HG02840 (cell line): Measurements from ENCODE around the gene GALNT7.
A peak's percentile ranks its signal among the peaks of the same experiment; 100 is the strongest.

Source experiments
- ATAC-seq: cut with Tn5 transposase; IDR thresholded peaks from one replicate; pipeline ENCODE4 v1.9.1; 2021; ENCODE audit warnings: mild to moderate bottlenecking, moderate library complexity, moderate number of reproducible peaks; ENCODE audit not compliant: unreplicated experiment, low FRiP score

The GALNT7 gene

GRCh38 chr4:173230062-173230461 lies 61.5 kb downstream of the GALNT7 start:
- no peak for ATAC-seq

DNA sequence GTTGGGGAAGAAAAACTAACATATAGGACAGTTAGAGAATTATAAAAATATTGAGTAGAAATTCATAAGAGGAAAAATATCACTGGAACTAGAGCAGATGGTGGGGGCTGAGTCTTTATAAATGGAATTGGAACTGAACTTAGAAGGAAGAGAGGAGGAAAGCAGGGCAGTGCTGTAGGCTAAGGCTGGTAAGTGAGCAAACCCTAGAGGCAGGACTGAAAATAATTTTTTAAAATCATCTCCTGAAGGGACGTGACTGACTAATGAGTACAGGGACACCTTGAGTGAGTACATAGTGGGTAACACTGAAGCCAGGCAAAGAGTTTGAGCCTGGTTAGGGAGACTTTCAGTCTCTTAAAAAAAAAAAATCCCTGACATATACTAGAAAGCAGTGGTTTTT lies 63.3 kb downstream of the GALNT7 start:
- ATAC-seq, result no peak

- ATAC-seq, result no peak
Measured at GRCh38 chr4:173233857-173234256, 65.2 kb downstream of the GALNT7 start.

DNA sequence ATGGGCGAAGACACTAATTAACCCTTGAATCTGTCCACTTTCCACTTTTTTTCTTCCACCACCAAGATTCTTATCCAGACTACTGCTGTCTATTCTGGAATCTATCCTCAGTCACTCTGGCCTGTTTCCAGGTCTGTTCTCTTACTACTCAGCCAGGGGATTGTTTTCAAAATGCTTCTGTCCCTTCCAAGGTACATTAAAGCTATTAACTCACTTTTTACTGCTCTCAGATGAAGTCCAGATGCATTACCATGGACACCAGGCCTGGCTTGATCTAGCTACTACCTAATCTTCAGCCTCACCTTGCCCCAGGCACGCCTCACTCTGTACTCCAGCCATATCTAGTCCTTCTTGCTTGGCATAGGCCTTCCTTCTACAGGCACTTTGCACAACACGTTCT lies 66.4 kb downstream of the GALNT7 start:
- ATAC-seq, result no peak

GRCh38 chr4:173236301-173236700 lies 67.7 kb downstream of the GALNT7 start:
- ATAC-seq, result no peak

GRCh38 chr4:173237152-173237551 lies 68.5 kb downstream of the GALNT7 start:
- no peak for ATAC-seq

DNA sequence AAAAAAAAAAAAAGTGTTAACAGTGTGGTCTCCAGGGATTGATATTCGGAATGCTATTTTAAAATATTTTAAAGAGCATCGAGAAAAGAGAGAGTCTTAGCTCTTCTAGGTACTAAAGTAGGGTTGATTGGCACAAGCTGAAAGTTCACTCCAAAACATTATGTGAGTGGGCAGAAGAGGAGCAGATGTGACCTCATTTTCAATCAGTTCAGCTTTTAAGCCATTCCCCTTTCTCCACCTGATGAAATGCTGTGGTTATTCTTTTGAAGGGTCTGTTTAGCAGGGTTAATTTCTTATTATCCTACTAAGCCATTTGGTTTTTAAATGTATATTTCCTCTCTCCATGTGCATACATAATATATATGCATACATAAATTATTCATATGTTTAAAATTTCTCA lies 69.2 kb downstream of the GALNT7 start:
- ATAC-seq, result no peak

- no peak for ATAC-seq
Measured at GRCh38 chr4:173240696-173241095, 72.1 kb downstream of the GALNT7 start.

DNA sequence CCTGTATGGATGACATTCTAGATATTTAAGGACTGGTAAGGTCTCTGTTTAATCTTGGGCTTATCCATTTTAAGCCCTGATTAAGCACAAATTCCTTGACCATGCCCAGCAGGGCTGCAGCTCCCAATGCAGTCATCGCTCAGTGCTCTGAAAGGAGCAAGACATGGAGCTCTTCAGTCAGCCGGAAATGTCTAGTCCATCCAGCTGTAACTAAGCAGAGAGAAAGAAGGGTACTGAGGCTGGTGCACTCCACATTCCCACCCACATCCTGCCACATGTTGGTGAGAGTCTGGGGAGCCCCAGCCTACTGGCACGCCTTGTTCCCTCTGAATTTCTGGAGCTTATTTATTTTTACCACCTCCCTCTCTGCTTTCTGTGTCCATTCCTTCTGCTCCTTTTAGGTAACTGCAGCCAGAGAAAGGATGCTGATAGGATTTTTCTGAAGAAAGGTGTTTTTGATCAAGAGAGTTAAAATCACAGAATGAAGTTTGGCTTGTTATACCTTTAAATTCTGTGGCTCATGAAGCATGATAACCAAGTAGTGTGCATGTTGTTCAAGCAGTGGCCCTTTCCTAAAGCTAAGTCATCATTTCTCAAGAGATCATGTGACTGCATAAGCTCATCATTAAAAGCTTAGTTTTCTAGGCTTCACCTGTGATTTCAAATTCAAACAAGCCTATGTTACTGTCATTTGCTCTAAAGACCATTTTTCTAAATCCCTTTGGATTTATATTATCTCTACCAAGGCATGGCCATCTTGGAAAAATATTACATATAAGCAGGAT lies 74.0 kb downstream of the GALNT7 start:
- no peak for ATAC-seq

- no peak for ATAC-seq
Measured at GRCh38 chr4:173243321-173243720, 74.7 kb downstream of the GALNT7 start.

DNA sequence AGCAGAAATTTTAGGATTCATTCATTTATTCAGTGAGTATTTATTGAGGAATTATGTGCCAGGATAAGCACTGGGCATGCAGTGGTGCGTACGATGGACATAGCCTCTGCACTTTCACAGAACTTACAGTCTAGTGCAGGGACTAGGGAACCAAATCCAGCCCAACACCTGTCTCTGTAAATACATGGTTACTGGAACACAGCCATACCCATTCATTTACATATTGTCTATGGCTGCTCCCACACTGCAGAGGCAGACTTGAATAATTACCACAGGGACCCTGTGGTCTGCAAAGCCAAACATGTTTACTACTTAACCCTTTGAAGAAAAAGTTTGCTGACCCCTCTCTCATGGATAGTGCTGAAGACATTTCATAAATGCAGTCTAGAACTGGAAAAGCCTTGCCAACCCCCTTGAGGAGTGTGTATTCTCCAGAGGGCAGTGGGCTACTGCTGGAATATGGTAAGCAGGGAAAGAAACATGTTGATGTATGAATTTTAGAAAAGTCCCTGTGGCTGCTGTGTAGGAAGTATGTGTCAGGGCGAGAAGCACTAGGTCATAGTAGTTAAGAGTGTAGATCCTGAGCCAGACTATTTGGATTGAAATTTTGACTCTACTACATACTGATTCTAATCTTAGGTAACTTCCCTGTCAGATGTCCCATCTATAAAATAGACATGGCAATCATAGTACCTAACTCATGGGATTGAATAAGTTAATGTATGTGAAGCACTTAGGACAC lies 75.5 kb downstream of the GALNT7 start:
- ATAC-seq, result peak; percentile 65

- ATAC-seq, result no peak
Measured at GRCh38 chr4:173245952-173246351, 77.3 kb downstream of the GALNT7 start.

DNA sequence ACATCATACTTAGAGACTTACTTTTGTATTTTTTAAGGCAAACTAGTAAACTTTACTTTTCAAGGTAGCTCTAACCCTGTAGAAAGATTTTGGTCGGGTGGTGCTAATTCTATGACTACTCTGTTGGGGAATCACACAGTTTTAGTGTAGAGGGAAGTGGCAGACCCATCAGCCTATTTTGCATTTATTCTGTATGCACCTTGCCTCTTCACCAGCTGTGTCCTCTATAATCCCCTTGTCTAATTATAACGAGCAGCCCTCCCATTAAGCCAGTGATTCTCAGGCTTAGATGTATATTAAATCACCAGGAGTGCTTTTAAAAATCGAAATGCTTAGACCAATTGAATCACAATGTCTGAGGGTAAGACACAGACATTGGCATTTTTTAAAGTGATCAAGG lies 78.1 kb downstream of the GALNT7 start:
- ATAC-seq, result peak; percentile 69

GRCh38 chr4:173247321-173247720 lies 78.7 kb downstream of the GALNT7 start:
- ATAC-seq, result no peak

- no peak for ATAC-seq
Measured at GRCh38 chr4:173248690-173249089, 80.1 kb downstream of the GALNT7 start.

DNA sequence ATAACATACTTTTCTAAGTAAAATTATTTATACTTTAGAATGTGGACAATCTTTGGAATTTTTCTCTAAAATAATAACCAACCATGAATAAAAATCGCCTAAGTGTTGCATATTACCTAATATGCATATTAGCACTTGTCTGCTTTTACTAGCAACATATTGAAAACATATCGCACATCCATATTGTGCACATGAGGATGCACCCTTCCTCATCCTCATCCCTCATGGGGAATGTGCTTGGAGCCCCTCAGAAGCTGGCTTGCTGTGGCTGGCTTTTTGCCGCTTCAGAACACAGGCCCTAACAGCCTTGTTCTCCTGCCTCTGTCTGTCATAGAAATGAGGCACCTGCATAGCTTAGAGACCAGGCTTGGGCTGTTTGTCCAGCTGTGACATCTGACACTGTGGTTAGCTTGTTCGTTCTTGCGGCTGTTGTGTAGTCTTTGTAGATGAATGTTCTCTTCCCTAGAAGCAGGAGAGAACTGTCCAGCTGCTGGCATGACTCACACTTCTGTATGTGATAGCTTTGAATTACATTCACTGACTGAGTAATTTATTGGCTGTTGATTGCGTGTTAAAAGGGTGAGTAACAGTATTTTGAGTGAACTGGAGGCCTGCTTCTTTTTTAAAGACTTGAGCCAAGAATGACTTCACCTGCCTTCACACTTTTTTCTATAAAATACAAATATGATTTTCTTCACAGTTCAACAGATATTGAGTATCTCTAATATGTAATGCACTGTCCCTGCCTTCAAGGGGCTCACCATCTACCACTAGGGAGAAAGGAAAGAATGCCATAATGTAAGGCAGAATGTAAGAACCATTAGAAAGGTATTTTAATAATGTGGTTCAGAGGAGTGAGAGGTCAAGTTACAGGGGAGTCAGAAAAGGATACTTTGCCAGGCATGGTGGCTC lies 83.7 kb downstream of the GALNT7 start:
- peak; percentile 95 for ATAC-seq

- ATAC-seq, result no peak
Measured at GRCh38 chr4:173253561-173253960, 85.0 kb downstream of the GALNT7 start.

DNA sequence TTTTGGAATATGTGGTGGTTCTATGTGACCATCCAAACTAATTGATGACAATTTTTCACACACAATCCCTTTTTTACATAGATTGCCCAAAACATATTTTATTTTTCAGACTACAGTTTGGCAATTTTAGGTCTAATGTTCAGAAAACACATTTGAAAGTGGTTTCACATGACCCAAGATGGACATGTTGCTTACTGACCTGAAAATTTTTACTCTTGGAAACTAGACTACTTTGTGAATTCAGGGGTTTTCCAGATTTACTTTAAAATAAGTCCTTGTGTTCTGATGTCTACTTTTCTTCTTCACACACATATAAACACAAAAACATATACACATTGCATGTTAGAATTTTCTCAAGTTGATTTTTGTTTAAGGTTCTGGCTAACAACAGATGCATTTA lies 86.0 kb downstream of the GALNT7 start:
- no peak for ATAC-seq

DNA sequence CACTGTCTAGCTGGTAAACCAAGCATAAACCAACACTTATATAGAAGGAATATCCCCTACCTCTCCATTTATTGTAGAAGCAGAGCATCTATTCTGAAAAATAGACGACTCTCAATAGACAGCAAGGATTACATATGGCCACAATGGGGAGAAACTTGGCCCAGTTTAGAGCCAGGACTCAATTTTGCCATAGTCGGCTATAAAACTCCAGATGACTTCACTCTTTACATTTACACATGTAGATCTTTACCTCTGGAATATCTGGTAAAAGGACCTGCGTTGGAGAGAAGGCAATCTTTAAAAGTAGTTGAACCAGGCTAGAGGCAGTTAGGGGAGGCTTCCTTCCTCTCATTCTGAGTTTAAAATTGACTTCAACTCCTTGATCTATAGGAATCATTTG lies 88.2 kb downstream of the GALNT7 start:
- ATAC-seq, result no peak

DNA sequence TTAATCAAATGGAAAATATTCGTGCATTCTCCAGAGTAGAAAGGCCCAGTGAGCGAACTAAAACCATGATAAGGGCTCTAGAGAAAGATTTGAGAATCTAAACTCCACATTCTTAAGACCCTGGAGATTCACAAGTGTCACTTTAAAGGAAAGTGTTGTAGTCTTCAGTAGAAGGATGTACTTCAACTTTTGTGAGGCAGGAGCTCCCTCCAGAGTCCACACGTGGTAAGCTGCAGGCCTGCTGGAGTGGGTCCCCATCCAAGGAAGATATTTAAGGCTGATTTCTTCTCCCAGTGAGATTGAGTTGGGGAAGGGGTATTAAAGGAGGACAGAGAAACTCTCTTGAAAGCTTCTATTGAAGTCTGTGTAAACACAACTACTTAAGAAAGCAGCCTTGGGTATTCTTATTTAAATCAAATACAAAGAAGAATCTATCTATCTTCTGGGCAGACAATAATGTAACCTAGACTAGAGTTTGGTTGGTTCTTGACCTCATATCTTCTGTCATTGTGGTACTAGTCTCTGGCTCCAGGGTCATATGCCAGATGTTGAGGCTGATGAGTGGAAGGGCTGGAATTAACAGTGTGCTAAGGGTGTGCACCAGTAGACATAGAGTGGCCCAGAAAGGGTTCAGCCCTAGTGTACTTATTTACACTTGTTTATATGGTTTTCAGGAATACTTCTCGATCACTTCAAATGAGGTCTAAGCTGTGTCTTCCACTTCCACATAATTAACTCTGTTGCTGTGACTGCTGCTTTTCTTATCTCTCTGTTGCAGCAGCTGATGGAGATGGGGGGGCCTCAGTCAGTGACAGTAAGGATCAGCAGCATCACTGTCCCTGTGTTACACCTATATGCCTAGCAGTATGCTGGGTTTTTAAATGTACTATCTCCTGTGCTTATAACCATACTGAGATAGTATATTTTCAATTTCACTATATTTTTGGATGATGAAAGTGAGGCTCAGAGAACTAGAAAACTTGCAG lies 89.4 kb downstream of the GALNT7 start:
- peak; percentile 74 for ATAC-seq
